ENCODE measurements around the gene FBLN2. TPM values are rescaled to one million over a fixed set of nuclear protein-coding genes. Genes with fewer than 3 reads are reported as not detected.

The FBLN2 gene
- total and polyA plus RNA-seq, 2 donors, result 132 to 246 TPM

GRCh38 chr3:13565581-13566452 lies 16.9 kb downstream of the FBLN2 start:
- Histone ChIP-seq H3K4me1 (ENCODE audit: insufficient read depth) (no peaks in the 10 kb centered on the region), H3K4me3 (ENCODE audit: low read depth, low read length) (no peak overlapping the region), H3K36me3 (ENCODE audit: insufficient read depth) (no peaks in the 10 kb centered on the region), H3K27ac (ENCODE audit: low read depth) (no peak overlapping the region)
- 81% methylated on average over 17 of the region's 17 CpGs for WGBS
- no peak for DNase-seq (ENCODE audit: extremely low spot score)

GRCh38 chr3:13566453-13566748 lies 17.5 kb downstream of the FBLN2 start:
- H3K4me3 ChIP-seq (ENCODE audit: low read depth, low read length), result no peak overlapping the region
- H3K27ac ChIP-seq (ENCODE audit: low read depth), result no peak overlapping the region
- no peaks in the 10 kb centered on the region for H3K4me1 ChIP-seq (ENCODE audit: insufficient read depth)
- no peaks in the 10 kb centered on the region for H3K36me3 ChIP-seq (ENCODE audit: insufficient read depth)
- DNase-seq (ENCODE audit: extremely low spot score), result no peak
- WGBS, result 81% methylated on average over 5 of the region's 5 CpGs

GRCh38 chr3:13566769-13567310 lies 17.9 kb downstream of the FBLN2 start:
- 92% methylated on average over 9 of the region's 9 CpGs for WGBS
- no peak for DNase-seq (ENCODE audit: extremely low spot score)
- Histone ChIP-seq H3K36me3 (ENCODE audit: insufficient read depth) (no peaks in the 10 kb centered on the region), H3K4me3 (ENCODE audit: low read depth, low read length) (no peak overlapping the region), H3K4me1 (ENCODE audit: insufficient read depth) (no peaks in the 10 kb centered on the region), H3K27ac (ENCODE audit: low read depth) (no peak overlapping the region)

- Histone ChIP-seq H3K27ac (ENCODE audit: low read depth) (no peak overlapping the region), H3K36me3 (ENCODE audit: insufficient read depth) (no peaks in the 10 kb centered on the region), H3K4me3 (ENCODE audit: low read depth, low read length) (no peak overlapping the region), H3K4me1 (ENCODE audit: insufficient read depth) (no peaks in the 10 kb centered on the region)
- 86% methylated on average over 20 of the region's 20 CpGs for WGBS
- DNase-seq (ENCODE audit: extremely low spot score), result no peak
Measured at GRCh38 chr3:13567684-13568514, 19.0 kb downstream of the FBLN2 start.

GRCh38 chr3:13568515-13569028 lies 19.6 kb downstream of the FBLN2 start:
- Histone ChIP-seq H3K4me3 (ENCODE audit: low read depth, low read length) (no peak overlapping the region), H3K4me1 (ENCODE audit: insufficient read depth) (no peaks in the 10 kb centered on the region), H3K27ac (ENCODE audit: low read depth) (no peak overlapping the region), H3K36me3 (ENCODE audit: insufficient read depth) (no peaks in the 10 kb centered on the region)
- WGBS, result 86% methylated on average over 15 of the region's 15 CpGs
- DNase-seq (ENCODE audit: extremely low spot score), result no peak

- DNase-seq (ENCODE audit: extremely low spot score), result no peak
- no peak overlapping the region for H3K4me3 ChIP-seq (ENCODE audit: low read depth, low read length)
- H3K4me1 ChIP-seq (ENCODE audit: insufficient read depth), result no peaks in the 10 kb centered on the region
- H3K36me3 ChIP-seq (ENCODE audit: insufficient read depth), result no peaks in the 10 kb centered on the region
- 83% methylated on average over 7 of the region's 7 CpGs for WGBS
- no peak overlapping the region for H3K27ac ChIP-seq (ENCODE audit: low read depth)
Measured at GRCh38 chr3:13569201-13569600, 20.3 kb downstream of the FBLN2 start.

GRCh38 chr3:13569641-13570390 lies 20.9 kb downstream of the FBLN2 start:
- no peaks in the 10 kb centered on the region for H3K36me3 ChIP-seq (ENCODE audit: insufficient read depth)
- no peak overlapping the region for H3K27ac ChIP-seq (ENCODE audit: low read depth)
- H3K4me3 ChIP-seq (ENCODE audit: low read depth, low read length), result no peak overlapping the region
- H3K4me1 ChIP-seq (ENCODE audit: insufficient read depth), result no peaks in the 10 kb centered on the region
- no peak for DNase-seq (ENCODE audit: extremely low spot score)
- WGBS, result 87% methylated on average over 26 of the region's 26 CpGs

- H3K27ac ChIP-seq (ENCODE audit: low read depth), result no peak overlapping the region
- H3K4me3 ChIP-seq (ENCODE audit: low read depth, low read length), result no peak overlapping the region
- no peaks in the 10 kb centered on the region for H3K4me1 ChIP-seq (ENCODE audit: insufficient read depth)
- DNase-seq (ENCODE audit: extremely low spot score), result no peak
- no peaks in the 10 kb centered on the region for H3K36me3 ChIP-seq (ENCODE audit: insufficient read depth)
- WGBS, result 94% methylated on average over 46 of the region's 46 CpGs
Measured at GRCh38 chr3:13570391-13571194, 21.7 kb downstream of the FBLN2 start.

GRCh38 chr3:13571264-13571663 lies 22.3 kb downstream of the FBLN2 start:
- no peak for DNase-seq (ENCODE audit: extremely low spot score)
- WGBS, result 90% methylated on average over 11 of the region's 11 CpGs
- Histone ChIP-seq H3K27ac (ENCODE audit: low read depth) (no peak overlapping the region), H3K4me1 (ENCODE audit: insufficient read depth) (no peaks in the 10 kb centered on the region), H3K36me3 (ENCODE audit: insufficient read depth) (no peaks in the 10 kb centered on the region), H3K4me3 (ENCODE audit: low read depth, low read length) (no peak overlapping the region)

- no peak for DNase-seq (ENCODE audit: extremely low spot score)
- WGBS, result 88% methylated on average over 18 of the region's 18 CpGs
- Histone ChIP-seq H3K4me3 (ENCODE audit: low read depth, low read length) (no peak overlapping the region), H3K27ac (ENCODE audit: low read depth) (no peak overlapping the region), H3K36me3 (ENCODE audit: insufficient read depth) (no peaks in the 10 kb centered on the region), H3K4me1 (ENCODE audit: insufficient read depth) (no peaks in the 10 kb centered on the region)
Measured at GRCh38 chr3:13571831-13572750, 23.2 kb downstream of the FBLN2 start.

- H3K4me1 ChIP-seq (ENCODE audit: insufficient read depth), result no peaks in the 10 kb centered on the region
- no peak overlapping the region for H3K4me3 ChIP-seq (ENCODE audit: low read depth, low read length)
- DNase-seq (ENCODE audit: extremely low spot score), result no peak
- WGBS, result 89% methylated on average over 11 of the region's 11 CpGs
- no peak overlapping the region for H3K27ac ChIP-seq (ENCODE audit: low read depth)
- H3K36me3 ChIP-seq (ENCODE audit: insufficient read depth), result no peaks in the 10 kb centered on the region
Measured at GRCh38 chr3:13572926-13573623, 24.1 kb downstream of the FBLN2 start.
